Endothelial cell of umbilical vein (primary cell): ENCODE measurements around the gene TK2. TPM values are rescaled to one million over a fixed set of nuclear protein-coding genes. Genes with fewer than 3 reads are reported as not detected.

Experiments
- BruUV-seq: library from RNA; stranded (reverse); fragments of 400-500 nt; replicated peaks from 2 replicates; lab custom pipeline; 2021; lab: Mats Ljungman, UMichigan
- CTCF ChIA-PET: fragments of 300-600, 350-600 bp; sonication (Branson Sonifier 250); formaldehyde crosslinking; loops from one replicate; lab custom pipeline; 2021; ENCODE audit warnings: antibody characterized with exemption, inconsistent platforms; lab: Charles Lee
- POLR2A ChIA-PET: fragments of 300-600, 350-600 bp; sonication (Branson Sonifier 250); formaldehyde crosslinking; loops from one replicate; lab custom pipeline; 2021; ENCODE audit warnings: antibody characterized with exemption, inconsistent platforms; lab: Charles Lee
- DNase-seq: peaks from one replicate; pipeline ENCODE4 v3.0.0-alpha.2; 2011; ENCODE audit warnings: low read depth, low spot score
- FAIRE-seq: peaks from 2 replicates; lab custom pipeline; 2011; peaks lifted over from hg19 to GRCh38; lab: Jason Lieb, UNC
- H2AFZ ChIP-seq: 2 replicates; pipeline ENCODE4 v1.6.0; 2012; ENCODE audit warnings: low read depth, low read length, control low read depth, inconsistent platforms
- H3K27ac ChIP-seq: 2 replicates; pipeline ENCODE4 v1.5.1; 2011; ENCODE audit warnings: low read depth, mild to moderate bottlenecking, control low read depth, low read length, moderate library complexity; ENCODE audit not compliant: insufficient read depth
- H3K27me3 ChIP-seq, 2 experiments: 2 replicates each; pipeline versions ENCODE4 v1.6.0 to v1.6.1; 2011; ENCODE audit warnings: low read length in 2 of 2, mixed read lengths in 1 of 2; ENCODE audit not compliant: control insufficient read depth in 2 of 2, insufficient read depth in 2 of 2
- H3K36me3 ChIP-seq, 2 experiments: 2 replicates in 1 of 2; 3 replicates in 1 of 2; pipeline ENCODE4 v1.5.1; 2011; ENCODE audit warnings: low read length in 2 of 2, mild to moderate bottlenecking in 1 of 2, moderate library complexity in 1 of 2; ENCODE audit not compliant: control insufficient read depth in 2 of 2, insufficient read depth in 2 of 2; ENCODE audit errors: extremely low read depth in 1 of 2
- H3K4me1 ChIP-seq: 3 replicates; pipeline ENCODE4 v1.5.1; 2011; ENCODE audit warnings: mild to moderate bottlenecking, low read length; ENCODE audit not compliant: control insufficient read depth, insufficient read depth; ENCODE audit errors: extremely low read depth
- H3K4me2 ChIP-seq: 2 replicates; pipeline ENCODE4 v1.6.1; 2011; ENCODE audit warnings: low read length, control low read depth, mixed read lengths; ENCODE audit not compliant: insufficient read depth
- H3K4me3 ChIP-seq, 3 experiments: fragments of 200-600 bp in 1 of 3; sonication (generic), shearing (Covaris generic) in 1 of 3; replicated peaks in 1 of 3; 2 replicates each; pipeline ENCODE4 v1.5.1; 2011 to 2016; ENCODE audit warnings: control low read depth in 3 of 3, low read length in 3 of 3, mild to moderate bottlenecking in 2 of 3, inconsistent platforms in 1 of 3, low read depth in 1 of 3, moderate library complexity in 1 of 3; ENCODE audit not compliant: insufficient read depth in 1 of 3
- H3K79me2 ChIP-seq: 2 replicates; pipeline ENCODE4 v1.6.0; 2012; ENCODE audit warnings: low read length, inconsistent platforms; ENCODE audit not compliant: control insufficient read depth, insufficient read depth
- H3K9ac ChIP-seq: replicated peaks from 2 replicates; pipeline ENCODE3; 2011; ENCODE audit warnings: low read length, control low read depth; ENCODE audit not compliant: insufficient read depth; ENCODE audit errors: extremely low read depth
- H3K9me1 ChIP-seq: replicated peaks from 3 replicates; pipeline ENCODE4 v1.6.0; 2011; ENCODE audit warnings: mild to moderate bottlenecking, low read length; ENCODE audit not compliant: control insufficient read depth, insufficient read depth; ENCODE audit errors: extremely low read depth
- H3K9me3 ChIP-seq: replicated peaks from 2 replicates; pipeline ENCODE4 v1.5.1; 2012; ENCODE audit warnings: low read length, inconsistent platforms; ENCODE audit not compliant: control insufficient read depth, insufficient read depth
- H4K20me1 ChIP-seq: replicated peaks from 2 replicates; pipeline ENCODE3; 2011; ENCODE audit warnings: mild to moderate bottlenecking, low read length; ENCODE audit not compliant: control insufficient read depth, insufficient read depth; ENCODE audit errors: extremely low read depth
- CTCF ChIP-seq, 2 donors: IDR thresholded peaks; 1 replicate in 1 of 2; 2 replicates in 1 of 2; pipeline ENCODE4 v1.5.1; 2011; ENCODE audit warnings: low read length in 2 of 2, mild to moderate bottlenecking in 2 of 2, moderate library complexity in 2 of 2, control low read depth in 1 of 2, inconsistent platforms in 1 of 2, low read depth in 1 of 2; ENCODE audit not compliant: insufficient read depth in 1 of 2; ENCODE audit errors: extremely low read depth in 1 of 2
- EZH2 ChIP-seq: IDR thresholded peaks from 2 replicates; pipeline ENCODE4 v1.6.1; 2012; ENCODE audit warnings: borderline replicate concordance, low read depth, mild to moderate bottlenecking, moderate library complexity, low read length, inconsistent platforms; ENCODE audit not compliant: severe bottlenecking
- FOS ChIP-seq: IDR thresholded peaks from 2 replicates; pipeline ENCODE4 v1.6.1; 2011; ENCODE audit warnings: mild to moderate bottlenecking, low read length, moderate library complexity, borderline replicate concordance; ENCODE audit not compliant: insufficient read depth
- GATA2 ChIP-seq: IDR thresholded peaks from 2 replicates; pipeline ENCODE4 v1.7.0; 2011; ENCODE audit warnings: low read depth, mild to moderate bottlenecking, moderate library complexity, mixed read lengths, low read length; ENCODE audit not compliant: insufficient read length, insufficient read depth
- JUN ChIP-seq: IDR thresholded peaks from 2 replicates; pipeline ENCODE4 v1.6.1; 2011; ENCODE audit warnings: borderline replicate concordance, low read depth; ENCODE audit not compliant: insufficient read length, insufficient read depth
- MAX ChIP-seq: IDR thresholded peaks from 2 replicates; pipeline ENCODE4 v1.6.1; 2011; ENCODE audit not compliant: insufficient read depth, insufficient read length
- MYC ChIP-seq: IDR thresholded peaks from one replicate; pipeline ENCODE4 v1.6.1; 2011; ENCODE audit warnings: mild to moderate bottlenecking, low read depth, low read length
- POLR2A ChIP-seq: IDR thresholded peaks from 2 replicates; pipeline ENCODE4 v1.6.1; 2012; ENCODE audit warnings: low read depth, mild to moderate bottlenecking, control low read depth, low read length
- POLR2AphosphoS5 ChIP-seq: IDR thresholded peaks from 2 replicates; pipeline ENCODE4 v1.6.1; 2012; ENCODE audit warnings: low read depth, mild to moderate bottlenecking, control low read depth, low read length, moderate library complexity; ENCODE audit not compliant: insufficient read depth
- dilution Hi-C: fragments of 300-500 bp; cut with MboI; formaldehyde crosslinking; loops from one replicate; pipeline ENCODE4 v1.15.0; 2019; ENCODE audit warnings: low sequenced_read_pairs; ENCODE audit not compliant: extremely low pct_ligation_motif_present
- intact Hi-C: fragments of 100-400 bp; cut with micrococcal nuclease; formaldehyde crosslinking; loops from one replicate; pipeline ENCODE4 v1.10.0; 2022
- polyA plus RNA-seq, 4 experiments: library from polyadenylated mRNA; depleted of rRNA in 3 of 4; stranded (reverse) in 3 of 4; unstranded in 1 of 4; fragments of >200 nt; gene quantifications; 2 replicates each; pipeline versions ENCODE4 v1.2.1 to v1.2.3, GENCODE V29; 2011 to 2012; ENCODE audit warnings: missing spikeins in 1 of 4
- total RNA-seq: library from RNA; stranded (reverse); gene quantifications from 2 replicates; pipeline ENCODE4 v1.2.3, GENCODE V29; 2021

Gene TK2
- total and polyA plus RNA-seq, 2 donors (not counting 3 experiments of a cell fraction or from before 2014, with no cell fraction given), result 12.1 to 25.2 TPM

- Histone ChIP-seq H3K9ac (no peak overlapping the region), H3K9me1 (no peaks in the 10 kb centered on the region), H3K4me2 (no peak overlapping the region), H3K27ac (no peak overlapping the region), H4K20me1 (no peaks in the 10 kb centered on the region), H3K79me2 (no peaks in the 10 kb centered on the region), H3K4me3 (no peak overlapping the region), H3K27me3 (no peaks in the 10 kb centered on the region), H3K9me3 (no peaks in the 10 kb centered on the region), H3K36me3 (peaks cover 0 to 11% of the 10 kb centered on the region in 2 experiments), H2AFZ (no peak overlapping the region), H3K4me1 (peaks cover 41% of the 10 kb centered on the region)
- POLR2A ChIA-PET, result no interaction called here
- DNase-seq, result no peak
- intact Hi-C loops, result no loop called here
- CTCF ChIA-PET, result interaction anchor here (0.7 to 2.1 kb wide), 3 partner anchors 10 to 17 kb away, joined by 3 to 6 read pairs (median 5); no protein-coding TSS in a partner anchor
- no peak for TF ChIP-seq POLR2A
- no peak for TF ChIP-seq MYC
- TF ChIP-seq GATA2, result no peak
- TF ChIP-seq CTCF (IDR thresholded peaks at IDR 0.05; ENCODE audit: extremely low read depth in 1 of 2, insufficient read depth in 1 of 2, low read depth in 1 of 2, low read length in 2 of 2), result no peak
- no peak for TF ChIP-seq JUN
- no peak for TF ChIP-seq EZH2
- TF ChIP-seq FOS, result no peak
- TF ChIP-seq POLR2AphosphoS5, result no peak
- TF ChIP-seq MAX, result no peak
- dilution Hi-C loops, result no loop called here
- no TSS peak for BruUV-seq
- no peak for FAIRE-seq
Observed at GRCh38 chr16:66525396-66526180, 24.3 kb downstream of the TK2 start.
